GM12878 (cell line): ENCODE results near the gene TXNDC16. TPM values are rescaled to one million over a fixed set of nuclear protein-coding genes. Genes with fewer than 3 reads are reported as not detected.

ENCODE experiments used
- ATAC-seq: fragments of 200-7000 bp; cut with Tn5 transposase; 3 replicates; pipeline ENCODE4 v1.9.1; 2020; ENCODE audit warnings: mild to moderate bottlenecking, moderate library complexity
- BruUV-seq: library from RNA; stranded (reverse); fragments of 400-500 nt; replicated peaks from 2 replicates; lab custom pipeline; 2021; lab: Mats Ljungman, UMichigan
- CTCF ChIA-PET: fragments of 300-600 bp; sonication (Branson Sonifier 250); formaldehyde crosslinking; extraction: SDS; loops from one replicate; lab custom pipeline; 2021; ENCODE audit warnings: inconsistent platforms; lab: Yijun Ruan, JAX
- POLR2A ChIA-PET: fragments of 350-600 bp; formaldehyde crosslinking; extraction: SDS; loops from one replicate; lab custom pipeline; 2021; ENCODE audit warnings: inconsistent platforms; lab: Charles Lee
- RAD21 ChIA-PET: fragments of 300-600 bp; sonication (Branson Sonifier 250); formaldehyde crosslinking; loops from one replicate; lab custom pipeline; 2023; ENCODE audit warnings: antibody characterized with exemption; ENCODE audit not compliant: unreplicated experiment; lab: Charles Lee
- SMC1A ChIA-PET: fragments of 300-600 bp; sonication (Branson Sonifier 250); formaldehyde crosslinking; loops from one replicate; lab custom pipeline; 2023; ENCODE audit not compliant: unreplicated experiment, uncharacterized antibody; lab: Charles Lee
- DNase-seq: peaks from one replicate; pipeline ENCODE4 v3.0.0-alpha.2; 2011; ENCODE audit warnings: low read depth, low spot score
- FAIRE-seq: peaks from 3 replicates; lab custom pipeline; 2011; peaks lifted over from hg19 to GRCh38; lab: Jason Lieb, UNC
- H2AFZ ChIP-seq: 2 replicates; pipeline ENCODE4 v1.6.0; 2011; ENCODE audit warnings: low read depth, low read length, control low read depth; ENCODE audit not compliant: control insufficient read depth
- H3K27ac ChIP-seq: 2 replicates; pipeline ENCODE4 v1.5.1; 2011; ENCODE audit warnings: control low read depth; ENCODE audit not compliant: control insufficient read depth, insufficient read depth
- H3K27me3 ChIP-seq, 2 experiments: replicated peaks in 1 of 2; 2 replicates each; pipeline versions ENCODE4 v1.6.0 to v1.6.1; 2011; ENCODE audit warnings: low read length in 1 of 2; ENCODE audit not compliant: control insufficient read depth in 2 of 2, insufficient read depth in 2 of 2
- H3K36me3 ChIP-seq, 2 experiments: 2 replicates each; pipeline ENCODE4 v1.5.1; 2011; ENCODE audit warnings: low read length in 1 of 2; ENCODE audit not compliant: control insufficient read depth in 2 of 2, insufficient read depth in 2 of 2
- H3K4me1 ChIP-seq: 2 replicates; pipeline ENCODE4 v1.6.1; 2011; ENCODE audit warnings: mild to moderate bottlenecking, low read length, moderate library complexity, mixed read lengths; ENCODE audit not compliant: control insufficient read depth, insufficient read depth
- H3K4me2 ChIP-seq: 2 replicates; pipeline ENCODE4 v1.6.0; 2011; ENCODE audit warnings: control low read depth; ENCODE audit not compliant: control insufficient read depth, insufficient read depth
- H3K4me3 ChIP-seq: fragments of 200-600 bp; sonication (generic); 2 replicates; pipeline ENCODE4 v1.5.1; 2016
- H3K79me2 ChIP-seq: 2 replicates; pipeline ENCODE4 v1.6.0; 2011; ENCODE audit warnings: low read length; ENCODE audit not compliant: control insufficient read depth, insufficient read depth
- H3K9ac ChIP-seq: 2 replicates; pipeline ENCODE4 v1.8.0; 2011; ENCODE audit warnings: low read length, control low read depth, mixed read lengths; ENCODE audit not compliant: control insufficient read depth, insufficient read depth
- H3K9me3 ChIP-seq: replicated peaks from 3 replicates; pipeline ENCODE4 v1.5.1; 2011; ENCODE audit warnings: mild to moderate bottlenecking, low read length; ENCODE audit not compliant: control insufficient read depth, insufficient read depth
- H4K20me1 ChIP-seq: 2 replicates; pipeline ENCODE4 v1.6.0; 2011; ENCODE audit not compliant: control insufficient read depth, insufficient read depth
- CEBPZ ChIP-seq: fragments of 150-350 bp; IDR thresholded peaks from 2 replicates; pipeline ENCODE4 v1.6.1; 2016; ENCODE audit warnings: low read depth, low read length
- LARP7 ChIP-seq: fragments of 450-650 bp; IDR thresholded peaks from 2 replicates; pipeline ENCODE4 v1.6.1; 2017; ENCODE audit warnings: mild to moderate bottlenecking
- MXI1 ChIP-seq: fragments of 150-350 bp; IDR thresholded peaks from 2 replicates; pipeline ENCODE4 v1.6.1; 2011; ENCODE audit warnings: low read depth, mild to moderate bottlenecking, inconsistent platforms, low read length, improper control_type of control experiment
- NBN ChIP-seq: fragments of 450-650 bp; IDR thresholded peaks from 2 replicates; pipeline ENCODE4 v1.6.1; 2016
- SKIL ChIP-seq: fragments of 450-650 bp; IDR thresholded peaks from 2 replicates; pipeline ENCODE4 v1.6.1; 2017; ENCODE audit warnings: mild to moderate bottlenecking, low read depth, inconsistent platforms; ENCODE audit not compliant: poor library complexity, severe bottlenecking
- ZBTB11 ChIP-seq: fragments of 450-650 bp; formaldehyde crosslinking; IDR thresholded peaks from 2 replicates; pipeline ENCODE4 v1.5.0; 2022; ENCODE audit warnings: mild to moderate bottlenecking, missing genetic modification characterization
- ZSCAN29 ChIP-seq: fragments of 450-650 bp; IDR thresholded peaks from 2 replicates; pipeline ENCODE4 v1.6.1; 2017; ENCODE audit warnings: mild to moderate bottlenecking, moderate library complexity
- WGBS: methylation state at CpG from one replicate; pipeline ENCODE4 v1.1.6; 2016; ENCODE audit warnings: low lambda C conversion rate; ENCODE audit not compliant: insufficient replicate concordance, insufficient coverage; ENCODE audit errors: missing lambda C conversion rate; 5-methylcytosine and 5-hydroxymethylcytosine counted together
- in situ Hi-C: fragments of 300-500 bp; cut with MboI; formaldehyde crosslinking; loops from 9 replicates; pipeline ENCODE4 v1.14.3; 2018; ENCODE audit warnings: mixed read lengths
- intact Hi-C: fragments of 100-400 bp; cut with micrococcal nuclease; formaldehyde crosslinking; loops from one replicate; pipeline ENCODE4 v1.14.2; 2022; ENCODE audit not compliant: unreplicated experiment
- polyA plus RNA-seq, 11 experiments: library from polyadenylated mRNA; depleted of rRNA in 4 of 11; unstranded in 6 of 11; stranded (reverse) in 5 of 11; fragments of >200 nt; fragmentation: Nextera tagmentation in 4 of 11; fragmentation: Illumina TruSeq in 1 of 11; extraction: Ambion mirVana in 4 of 11; extraction: Trizol in 1 of 11; gene quantifications; 1 replicate in 1 of 11; 2 replicates in 10 of 11; pipeline versions ENCODE4 v1.2.1 to v1.2.3, GENCODE V29; 2011 to 2016; ENCODE audit warnings: inconsistent platforms in 2 of 11, missing spikeins in 2 of 11, low read depth in 1 of 11
- total RNA-seq, 4 experiments: library from RNA; depleted of rRNA in 3 of 4; stranded (reverse); fragments of >200 nt in 3 of 4; fragmentation: Illumina TruSeq in 1 of 4; extraction: Trizol in 1 of 4; gene quantifications; 2 replicates each; pipeline versions ENCODE4 v1.2.1 to v1.2.3, GENCODE V29; 2013 to 2021
- TF ChIP-seq, protein P1 (sequence below): IDR thresholded peaks from 2 replicates; pipeline ENCODE4 v1.6.1; 2012; ENCODE audit warnings: low read length, inconsistent platforms

Gene TXNDC16
- total and polyA plus RNA-seq, 10 of the 15 experiments (the other 5 are each of a cell fraction or from before 2014, with no cell fraction given), result 1.2 to 7.9 (median 5.5) TPM

GRCh38 chr14:52439476-52439875 lies 112.8 kb downstream of the TXNDC16 start:
- ChIA-PET RAD21 (no interaction called here), CTCF (no interaction called here), SMC1A (no interaction called here), POLR2A (no interaction called here)
- H3K79me2 ChIP-seq, result no peaks in the 10 kb centered on the region
- no peaks in the 10 kb centered on the region for H3K9me3 ChIP-seq
- TF ChIP-seq ZBTB11 (no peak), NBN (no peak), ZSCAN29 (no peak), MXI1 (no peak), LARP7 (no peak), CEBPZ (no peak), SKIL (no peak)
- TF ChIP-seq, protein P1, sequence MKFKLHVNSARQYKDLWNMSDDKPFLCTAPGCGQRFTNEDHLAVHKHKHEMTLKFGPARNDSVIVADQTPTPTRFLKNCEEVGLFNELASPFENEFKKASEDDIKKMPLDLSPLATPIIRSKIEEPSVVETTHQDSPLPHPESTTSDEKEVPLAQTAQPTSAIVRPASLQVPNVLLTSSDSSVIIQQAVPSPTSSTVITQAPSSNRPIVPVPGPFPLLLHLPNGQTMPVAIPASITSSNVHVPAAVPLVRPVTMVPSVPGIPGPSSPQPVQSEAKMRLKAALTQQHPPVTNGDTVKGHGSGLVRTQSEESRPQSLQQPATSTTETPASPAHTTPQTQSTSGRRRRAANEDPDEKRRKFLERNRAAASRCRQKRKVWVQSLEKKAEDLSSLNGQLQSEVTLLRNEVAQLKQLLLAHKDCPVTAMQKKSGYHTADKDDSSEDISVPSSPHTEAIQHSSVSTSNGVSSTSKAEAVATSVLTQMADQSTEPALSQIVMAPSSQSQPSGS, result no peak
- no peaks in the 10 kb centered on the region for H3K4me1 ChIP-seq
- H3K4me3 ChIP-seq, result no peak overlapping the region
- intact Hi-C loops (no loop called here), in situ Hi-C loops (no loop called here)
- H4K20me1 ChIP-seq, result no peaks in the 10 kb centered on the region
- no peak overlapping the region for H3K27ac ChIP-seq
- no TSS peak for BruUV-seq
- WGBS, result 96% methylated on average over 4 of the region's 4 CpGs
- no peak overlapping the region for H3K4me2 ChIP-seq
- no peak overlapping the region for H3K9ac ChIP-seq
- DNase-seq, result no peak
- H3K36me3 ChIP-seq, result no peaks in the 10 kb centered on the region
- no peak overlapping the region for H2AFZ ChIP-seq
- no peak for FAIRE-seq
- no peak for ATAC-seq
- no peaks in the 10 kb centered on the region for H3K27me3 ChIP-seq
